ENCODE data around the gene SPEG. TPM values are rescaled to one million over a fixed set of nuclear protein-coding genes. Genes with fewer than 3 reads are reported as not detected.

The SPEG gene
- total RNA-seq, 2 experiments from 2014 or later, result 2.1 to 2.3 TPM

GRCh38 chr2:219521066-219521880 lies 86.6 kb downstream of the SPEG start:
- CTCF ChIA-PET, result interaction anchor here (0.6 to 4.6 kb wide), 13 partner anchors 9 to 118 kb away, joined by 3 to 34 read pairs (median 5); partner anchors contain the start of gene GMPPA
- ATAC-seq, result peak; percentile 65
- Mint-ChIP-seq H3K36me3 (ENCODE audit: low read depth) (no peaks in the 10 kb centered on the region), H3K27ac (no peak overlapping the region), H3K4me3 (no peak overlapping the region), H3K27me3 (peaks cover 63% of the 10 kb centered on the region), H3K4me1 (ENCODE audit: low read depth) (peaks cover 7% of the 10 kb centered on the region), H3K9me3 (no peaks in the 10 kb centered on the region)
- POLR2A ChIA-PET, result interaction anchor here (0.6 kb wide), 1 partner anchor 1912 kb away, joined by 3 read pairs; no protein-coding TSS in a partner anchor
- TF ChIP-seq CTCF (IDR thresholded peaks at IDR 0.05), result peak; percentile 50
- DNase-seq, result peak; percentile 30
- intact Hi-C loops (cut with micrococcal nuclease), result no loop called here

GRCh38 chr2:219522111-219523030 lies 87.7 kb downstream of the SPEG start:
- POLR2A ChIA-PET, result interaction anchor here (0.6 kb wide), 1 partner anchor 1911 kb away, joined by 3 read pairs; no protein-coding TSS in a partner anchor
- no peak for DNase-seq
- ATAC-seq, result peak; percentile 28
- intact Hi-C loops (cut with micrococcal nuclease), result no loop called here
- peaks cover 7% of the 10 kb centered on the region for H3K4me1 Mint-ChIP-seq (ENCODE audit: low read depth)
- H3K9me3 Mint-ChIP-seq, result no peaks in the 10 kb centered on the region
- no peaks in the 10 kb centered on the region for H3K36me3 Mint-ChIP-seq (ENCODE audit: low read depth)
- TF ChIP-seq CTCF (IDR thresholded peaks at IDR 0.05), result no peak
- H3K27me3 Mint-ChIP-seq, result peaks cover 62% of the 10 kb centered on the region
- no peak overlapping the region for H3K27ac Mint-ChIP-seq
- H3K4me3 Mint-ChIP-seq, result no peak overlapping the region
- CTCF ChIA-PET, result interaction anchor here (0.9 to 10.0 kb wide), 9 partner anchors 8 to 55 kb away, joined by 3 to 283 read pairs (median 4); partner anchors contain the start of genes ASIC4 and GMPPA

- TF ChIP-seq CTCF (IDR thresholded peaks at IDR 0.05), result no peak
- no peak overlapping the region for H3K27ac Mint-ChIP-seq
- ATAC-seq, result peak; percentile 32
Measured at GRCh38 chr2:219523031-219523671, 88.5 kb downstream of the SPEG start.

GRCh38 chr2:219524817-219525216 lies 90.2 kb downstream of the SPEG start:
- intact Hi-C loops (cut with micrococcal nuclease), result no loop called here
- DNase-seq, result no peak
- peaks cover 7% of the 10 kb centered on the region for H3K4me1 Mint-ChIP-seq (ENCODE audit: low read depth)
- no peak for ATAC-seq
- H3K9me3 Mint-ChIP-seq, result no peaks in the 10 kb centered on the region
- ChIA-PET POLR2A (interaction anchor here (0.6 kb wide), 1 partner anchor 8 kb away, joined by 3 read pairs; no protein-coding TSS in a partner anchor), CTCF (interaction anchor here (1.2 to 10.0 kb wide), 8 partner anchors 14 to 137 kb away, joined by 3 to 283 read pairs (median 6); partner anchors contain the start of genes DNPEP and GMPPA)
- H3K4me3 Mint-ChIP-seq, result no peak overlapping the region
- H3K36me3 Mint-ChIP-seq (ENCODE audit: low read depth), result no peaks in the 10 kb centered on the region
- no peak for TF ChIP-seq CTCF (IDR thresholded peaks at IDR 0.05)
- peaks cover 65% of the 10 kb centered on the region for H3K27me3 Mint-ChIP-seq
- H3K27ac Mint-ChIP-seq, result no peak overlapping the region

More at GRCh38 chr2:219523031-219523671, 88.5 kb downstream of the SPEG start:
- peak; percentile 24 for DNase-seq
- no peaks in the 10 kb centered on the region for H3K9me3 Mint-ChIP-seq
- intact Hi-C loops (cut with micrococcal nuclease), result no loop called here
- H3K36me3 Mint-ChIP-seq (ENCODE audit: low read depth), result no peaks in the 10 kb centered on the region
- no peak overlapping the region for H3K4me3 Mint-ChIP-seq
- H3K4me1 Mint-ChIP-seq (ENCODE audit: low read depth), result peaks cover 7% of the 10 kb centered on the region
- ChIA-PET POLR2A (no interaction called here), CTCF (interaction anchor here (0.8 to 10.0 kb wide), 7 partner anchors 9 to 56 kb away, joined by 3 to 283 read pairs (median 4); partner anchors contain the start of genes ASIC4 and GMPPA)
- peaks cover 61% of the 10 kb centered on the region for H3K27me3 Mint-ChIP-seq

All from activated CD8-positive, alpha-beta T cell treated with anti-CD3 and anti-CD28 coated beads for 36 hours (primary cell).